H9 (cell line): ENCODE results near the gene IMMP2L. TPM values are rescaled to one million over a fixed set of nuclear protein-coding genes. Genes with fewer than 3 reads are reported as not detected.

Experiments
- DNase-seq: peaks from one replicate; pipeline ENCODE4 v3.0.0-alpha.2; 2017
- H2AFZ ChIP-seq: one replicate; pipeline ENCODE4 v1.6.1; 2013; ENCODE audit warnings: mild to moderate bottlenecking, low read length, control low read depth, moderate library complexity
- H2AK5ac ChIP-seq: 2 replicates; pipeline ENCODE4 v1.6.1; 2013; ENCODE audit warnings: low read length, control low read depth, mixed read lengths; ENCODE audit not compliant: insufficient read length
- H2BK120ac ChIP-seq: one replicate; pipeline ENCODE4 v1.6.1; 2013; ENCODE audit warnings: low read depth, mild to moderate bottlenecking, low read length, control low read depth, inconsistent platforms; ENCODE audit not compliant: poor library complexity, severe bottlenecking
- H2BK12ac ChIP-seq: 2 replicates; pipeline ENCODE4 v1.6.1; 2013; ENCODE audit warnings: low read length, control low read depth, mixed read lengths, low read depth; ENCODE audit not compliant: insufficient read length
- H2BK15ac ChIP-seq: 2 replicates; pipeline ENCODE4 v1.6.1; 2013; ENCODE audit warnings: low read depth, low read length, control low read depth
- H2BK20ac ChIP-seq: one replicate; pipeline ENCODE4 v1.6.1; 2013; ENCODE audit warnings: low read depth, mild to moderate bottlenecking, low read length, control low read depth, inconsistent platforms; ENCODE audit not compliant: poor library complexity, severe bottlenecking
- H2BK5ac ChIP-seq: 2 replicates; pipeline ENCODE4 v1.6.1; 2013; ENCODE audit warnings: low read length, control low read depth, mixed read lengths; ENCODE audit not compliant: insufficient read length
- H3K14ac ChIP-seq: 2 replicates; pipeline ENCODE4 v1.6.1; 2013; ENCODE audit warnings: low read length, control low read depth; ENCODE audit not compliant: insufficient read depth
- H3K18ac ChIP-seq: 2 replicates; pipeline ENCODE4 v1.6.1; 2013; ENCODE audit warnings: low read depth, mild to moderate bottlenecking, mixed read lengths, low read length, control low read depth; ENCODE audit not compliant: insufficient read length
- H3K23ac ChIP-seq: 2 replicates; pipeline ENCODE4 v1.6.1; 2013; ENCODE audit warnings: low read length, control low read depth, mixed read lengths, low read depth; ENCODE audit not compliant: insufficient read length
- H3K23me2 ChIP-seq: 2 replicates; pipeline ENCODE4 v1.6.1; 2013; ENCODE audit warnings: low read depth, mild to moderate bottlenecking, mixed read lengths, low read length, control low read depth; ENCODE audit not compliant: insufficient read length, poor library complexity, severe bottlenecking
- H3K27ac ChIP-seq: 2 replicates; pipeline ENCODE4 v1.5.1; 2013; ENCODE audit warnings: low read length, control low read depth, mixed read lengths, low read depth; ENCODE audit not compliant: insufficient read length
- H3K27me3 ChIP-seq: 2 replicates; pipeline ENCODE4 v1.6.1; 2013; ENCODE audit warnings: low read length, control low read depth, inconsistent platforms; ENCODE audit not compliant: insufficient read depth
- H3K4ac ChIP-seq: 2 replicates; pipeline ENCODE4 v1.6.1; 2013; ENCODE audit warnings: low read depth, mild to moderate bottlenecking, control low read depth, inconsistent platforms, low read length, moderate library complexity
- H3K4me1 ChIP-seq: 2 replicates; pipeline ENCODE4 v1.6.1; 2013; ENCODE audit warnings: low read length, control low read depth, inconsistent platforms; ENCODE audit not compliant: insufficient read depth
- H3K4me2 ChIP-seq: 2 replicates; pipeline ENCODE4 v1.6.1; 2013; ENCODE audit warnings: low read length, control low read depth, mixed read lengths; ENCODE audit not compliant: insufficient read length, insufficient read depth
- H3K56ac ChIP-seq: 2 replicates; pipeline ENCODE4 v1.6.1; 2013; ENCODE audit warnings: low read depth, mild to moderate bottlenecking, mixed read lengths, low read length, control low read depth; ENCODE audit not compliant: insufficient read length
- H3K79me1 ChIP-seq: 2 replicates; pipeline ENCODE4 v1.6.1; 2013; ENCODE audit warnings: low read depth, mild to moderate bottlenecking, moderate library complexity, low read length, control low read depth, inconsistent platforms; ENCODE audit not compliant: insufficient read depth, poor library complexity, severe bottlenecking
- H3K79me2 ChIP-seq: 2 replicates; pipeline ENCODE4 v1.6.1; 2013; ENCODE audit warnings: low read length, control low read depth, inconsistent platforms; ENCODE audit not compliant: insufficient read depth
- H3K9ac ChIP-seq: 2 replicates; pipeline ENCODE4 v1.6.1; 2013; ENCODE audit warnings: low read length, control low read depth, mixed read lengths; ENCODE audit not compliant: insufficient read length; ENCODE audit errors: extremely low read depth
- H3K9me3 ChIP-seq: one replicate; pipeline ENCODE4 v1.6.1; 2013; ENCODE audit warnings: low read depth, low read length, inconsistent platforms; ENCODE audit not compliant: control insufficient read depth
- H3T11ph ChIP-seq: one replicate; pipeline ENCODE4 v1.6.1; 2013; ENCODE audit warnings: mild to moderate bottlenecking, low read length, control low read depth, inconsistent platforms
- H4K20me1 ChIP-seq: one replicate; pipeline ENCODE4 v1.6.1; 2013; ENCODE audit not compliant: control insufficient read depth, insufficient read length, insufficient read depth
- H4K5ac ChIP-seq: 2 replicates; pipeline ENCODE4 v1.6.1; 2013; ENCODE audit warnings: low read depth, mild to moderate bottlenecking, mixed read lengths, low read length, control low read depth; ENCODE audit not compliant: insufficient read length
- H4K8ac ChIP-seq: replicated peaks from 2 replicates; pipeline ENCODE4 v1.6.1; 2013; ENCODE audit warnings: low read length, control low read depth, mixed read lengths, low read depth; ENCODE audit not compliant: insufficient read length
- H4K91ac ChIP-seq: 2 replicates; pipeline ENCODE4 v1.6.1; 2013; ENCODE audit warnings: low read depth, mild to moderate bottlenecking, moderate library complexity, mixed read lengths, low read length, control low read depth; ENCODE audit not compliant: insufficient read length
- H3K27ac Mint-ChIP-seq, 3 experiments: 2 replicates in 2 of 3; 3 replicates in 1 of 3; pipeline ENCODE4 v1.8.0; 2020 to 2021; ENCODE audit warnings: mixed read lengths in 3 of 3, mild to moderate bottlenecking in 1 of 3, moderate library complexity in 1 of 3
- H3K27me3 Mint-ChIP-seq: 2 replicates; pipeline ENCODE4 v1.8.0; 2021; ENCODE audit warnings: low read depth, mild to moderate bottlenecking, moderate library complexity, mixed read lengths
- H3K36me3 Mint-ChIP-seq, 3 experiments: 2 replicates in 2 of 3; 3 replicates in 1 of 3; pipeline ENCODE4 v1.8.0; 2020 to 2021; ENCODE audit warnings: low read depth in 3 of 3, mixed read lengths in 3 of 3; ENCODE audit not compliant: insufficient read depth in 1 of 3
- H3K4me1 Mint-ChIP-seq, 2 experiments: 2 replicates each; pipeline ENCODE4 v1.8.0; 2020; ENCODE audit warnings: mixed read lengths in 2 of 2
- H3K4me3 Mint-ChIP-seq, 2 experiments: 2 replicates in 1 of 2; 3 replicates in 1 of 2; pipeline ENCODE4 v1.8.0; 2020 to 2021; ENCODE audit warnings: mild to moderate bottlenecking in 2 of 2, mixed read lengths in 2 of 2, moderate library complexity in 1 of 2
- H3K9me3 Mint-ChIP-seq, 2 experiments: 2 replicates in 1 of 2; 3 replicates in 1 of 2; pipeline ENCODE4 v1.8.0; 2020; ENCODE audit warnings: mild to moderate bottlenecking in 2 of 2, mixed read lengths in 2 of 2, moderate library complexity in 1 of 2
- total RNA-seq: library from RNA; stranded (reverse); gene quantifications from 2 replicates; pipeline ENCODE4 v1.2.1, GENCODE V29; 2021
- TF ChIP-seq, protein P1 (sequence below): fragments of 200-600 bp; sonication (generic); conservative IDR thresholded peaks from 3 replicates; pipeline ENCODE4 v1.8.0; 2021; ENCODE audit warnings: antibody characterized with exemption, mild to moderate bottlenecking

IMMP2L gene
- total RNA-seq, 1 experiment from 2014 or later: 14.7 TPM

DNA sequence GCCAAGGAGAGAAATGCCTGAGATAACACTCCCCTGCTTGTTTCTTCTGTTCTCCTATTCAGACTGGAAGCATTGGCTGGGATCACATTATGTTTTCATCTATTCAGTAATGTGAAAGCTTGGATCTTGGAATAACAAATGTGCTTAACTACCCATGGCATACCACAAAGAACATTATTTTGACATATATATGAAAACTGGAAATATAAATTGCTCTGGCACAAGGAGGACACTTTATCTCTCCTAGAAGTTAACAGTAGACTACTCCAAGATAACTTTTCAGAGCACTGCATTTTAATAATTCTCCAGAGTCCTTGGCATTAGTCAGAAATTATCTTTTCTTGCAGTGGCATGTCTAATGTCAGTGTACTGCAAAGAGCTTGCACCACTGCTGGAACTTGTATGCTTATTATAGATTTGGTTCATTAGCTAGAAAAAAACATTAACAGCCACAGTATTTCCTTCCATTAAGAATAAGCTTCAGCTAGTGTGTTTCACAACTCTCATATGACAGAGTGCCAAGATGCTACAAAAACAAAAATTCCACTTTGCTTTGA is 640.6 kb downstream of the IMMP2L start:
- H3K27ac ChIP-seq: no peak overlapping the region

More for the DNA sequence above, 640.6 kb downstream of the IMMP2L start:
- Histone ChIP-seq H3K27me3 (no peaks in the 10 kb centered on the region), H3K79me2 (no peaks in the 10 kb centered on the region), H4K5ac (no peak overlapping the region), H2BK120ac (no peak overlapping the region), H3K79me1 (no peaks in the 10 kb centered on the region), H4K8ac (no peak overlapping the region), H3K23ac (no peak overlapping the region), H2BK20ac (no peak overlapping the region), H2AFZ (no peak overlapping the region), H3K23me2 (no peaks in the 10 kb centered on the region), H4K20me1 (no peaks in the 10 kb centered on the region), H2BK12ac (no peak overlapping the region), H2BK5ac (no peak overlapping the region), H3K14ac (no peak overlapping the region), H3K9ac (no peak overlapping the region), H3K4me1 (peaks cover 4% of the 10 kb centered on the region; the same call in 1 of the 2 replicates), H4K91ac (no peak overlapping the region), H2AK5ac (no peak overlapping the region), H3K4me2 (no peak overlapping the region), H2BK15ac (no peak overlapping the region), H3T11ph (no peak overlapping the region), H3K4ac (no peak overlapping the region), H3K18ac (no peak overlapping the region), H3K56ac (no peak overlapping the region), H3K9me3 (no peaks in the 10 kb centered on the region)
- H3K4me1 Mint-ChIP-seq: peaks cover 6 to 11% of the 10 kb centered on the region in 2 experiments; a peak in 2 of 4 replicates
- no peak overlapping the region for H3K4me3 Mint-ChIP-seq
- H3K27ac Mint-ChIP-seq: no peak overlapping the region
- no peaks in the 10 kb centered on the region for H3K36me3 Mint-ChIP-seq
- no peak for DNase-seq
- no peaks in the 10 kb centered on the region for H3K27me3 Mint-ChIP-seq
- TF ChIP-seq, protein P1, sequence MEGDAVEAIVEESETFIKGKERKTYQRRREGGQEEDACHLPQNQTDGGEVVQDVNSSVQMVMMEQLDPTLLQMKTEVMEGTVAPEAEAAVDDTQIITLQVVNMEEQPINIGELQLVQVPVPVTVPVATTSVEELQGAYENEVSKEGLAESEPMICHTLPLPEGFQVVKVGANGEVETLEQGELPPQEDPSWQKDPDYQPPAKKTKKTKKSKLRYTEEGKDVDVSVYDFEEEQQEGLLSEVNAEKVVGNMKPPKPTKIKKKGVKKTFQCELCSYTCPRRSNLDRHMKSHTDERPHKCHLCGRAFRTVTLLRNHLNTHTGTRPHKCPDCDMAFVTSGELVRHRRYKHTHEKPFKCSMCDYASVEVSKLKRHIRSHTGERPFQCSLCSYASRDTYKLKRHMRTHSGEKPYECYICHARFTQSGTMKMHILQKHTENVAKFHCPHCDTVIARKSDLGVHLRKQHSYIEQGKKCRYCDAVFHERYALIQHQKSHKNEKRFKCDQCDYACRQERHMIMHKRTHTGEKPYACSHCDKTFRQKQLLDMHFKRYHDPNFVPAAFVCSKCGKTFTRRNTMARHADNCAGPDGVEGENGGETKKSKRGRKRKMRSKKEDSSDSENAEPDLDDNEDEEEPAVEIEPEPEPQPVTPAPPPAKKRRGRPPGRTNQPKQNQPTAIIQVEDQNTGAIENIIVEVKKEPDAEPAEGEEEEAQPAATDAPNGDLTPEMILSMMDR: no peak
- no peaks in the 10 kb centered on the region; a peak in 1 of 5 replicates for H3K9me3 Mint-ChIP-seq
